Stomach (tissue), 9 donors: ENCODE measurements around the gene CFAP52. TPM values are rescaled to one million over a fixed set of nuclear protein-coding genes. Genes with fewer than 3 reads are reported as not detected.

Experiments
- DNase-seq, 2 donors: peaks; one replicate each; pipeline versions ENCODE4 v3.0.0 to v3.0.0-alpha.2; 2013 to 2019
- H3K27ac ChIP-seq, 5 donors: fragments of 200-600 bp in 4 of 5; sonication (generic) in 4 of 5; one replicate each; pipeline ENCODE4 v1.5.1; 2013 to 2019; ENCODE audit warnings: mild to moderate bottlenecking in 1 of 5, moderate library complexity in 1 of 5
- H3K27me3 ChIP-seq, 3 donors: fragments of 200-600 bp; sonication (generic); one replicate each; pipeline ENCODE4 v1.5.1; 2017 to 2019; ENCODE audit warnings: mixed run types in 1 of 3
- H3K36me3 ChIP-seq, 4 donors: fragments of 200-600 bp; sonication (generic); 1 replicate in 3 of 4; 2 replicates in 1 of 4; pipeline ENCODE4 v1.5.1; 2016 to 2019
- H3K4me1 ChIP-seq, 4 donors: fragments of 200-600 bp; sonication (generic); one replicate each; pipeline ENCODE4 v1.5.1; 2016 to 2019
- H3K4me3 ChIP-seq, 4 donors: fragments of 200-600 bp; sonication (generic) in 3 of 4; one replicate each; pipeline ENCODE4 v1.5.1; 2016 to 2019; ENCODE audit warnings: mild to moderate bottlenecking in 1 of 4
- H3K9me3 ChIP-seq, 4 donors: fragments of 200-600 bp; sonication (generic); one replicate each; pipeline ENCODE4 v1.5.1; 2016 to 2019
- EP300 ChIP-seq: sonication (generic); formaldehyde crosslinking; IDR thresholded peaks from one replicate; pipeline ENCODE4 v1.6.1; 2017; ENCODE audit warnings: antibody characterized with exemption
- POLR2A ChIP-seq, 4 donors: fragments of 450-650 bp; IDR thresholded peaks; one replicate each; pipeline ENCODE4 v1.6.1; 2016; ENCODE audit warnings: antibody characterized with exemption in 4 of 4, control low read depth in 2 of 4, mild to moderate bottlenecking in 1 of 4, moderate library complexity in 1 of 4
- POLR2AphosphoS5 ChIP-seq, 3 donors: sonication (generic); formaldehyde crosslinking; IDR thresholded peaks; one replicate each; pipeline ENCODE4 v1.6.1; 2016; ENCODE audit warnings: antibody characterized with exemption in 3 of 3
- WGBS, 5 donors: extraction: QIAGEN DNeasy Blood & Tissue Kit in 3 of 5; methylation state at CpG; one replicate each; pipeline versions ENCODE4 v1.1.5 to v1.1.7; 2013 to 2018; 5-methylcytosine and 5-hydroxymethylcytosine counted together
- intact Hi-C: fragments of 100-400 bp; cut with DNase I; formaldehyde crosslinking; loops from one replicate; pipeline ENCODE4 v1.15.1; 2023; ENCODE audit warnings: low total_unique reads
- polyA plus RNA-seq, 3 donors: library from polyadenylated mRNA; stranded (reverse); fragments of 200-250 nt; gene quantifications; one replicate each; pipeline ENCODE4 v1.2.3, GENCODE V29; 2013
- total RNA-seq, 5 donors: library from RNA; depleted of rRNA; stranded (reverse); fragments of >200 nt; gene quantifications; one replicate each; pipeline versions ENCODE4 v1.1.0 to v1.2.3, GENCODE V29; 2014 to 2016
- TF ChIP-seq, protein P1 (sequence below), 7 experiments: fragments of 450-650 bp in 4 of 7; fragments of 200-600 bp in 3 of 7; sonication (generic) in 3 of 7; IDR thresholded peaks; one replicate each; pipeline ENCODE4 v1.5.1; 2016 to 2019; ENCODE audit warnings: antibody characterized with exemption in 7 of 7, control low read depth in 2 of 7, mild to moderate bottlenecking in 1 of 7
- donor health status: healthy with polysubstance abuse.
- donor health status: Bipolar disorder and iron deficiency.
- donor health status: healthy.

The CFAP52 gene
- total and polyA plus RNA-seq, 8 donors: not detected

DNA sequence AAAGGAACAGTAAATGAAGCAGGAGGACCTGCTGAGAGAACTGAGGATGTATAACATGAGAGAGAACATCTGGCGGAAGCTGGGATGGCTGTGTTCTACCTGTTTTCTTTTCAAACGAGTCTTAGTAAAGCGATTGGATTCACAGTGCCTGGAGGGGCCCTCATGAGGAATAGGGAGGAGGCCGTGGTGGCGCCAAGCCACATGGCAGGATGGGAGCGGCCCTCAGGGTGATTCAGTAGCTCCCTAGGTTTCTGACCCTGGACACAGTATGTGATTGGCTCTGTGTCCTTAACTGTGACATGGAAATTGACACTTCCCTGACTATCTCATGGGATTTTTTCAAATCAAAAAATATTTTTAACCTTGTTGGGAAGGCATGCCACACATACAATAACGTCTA is 101.0 kb downstream of the CFAP52 start:
- Histone ChIP-seq H3K36me3 (peaks cover 0 to 6% (median 3%) of the 10 kb centered on the region in 4 donors), H3K4me1 (no peaks in the 10 kb centered on the region), H3K9me3 (peaks cover 0 to 15% (median 9%) of the 10 kb centered on the region in 4 donors), H3K27ac (no peak overlapping the region), H3K27me3 (no peaks in the 10 kb centered on the region), H3K4me3 (no peak overlapping the region)
- WGBS, 5 donors: 81 to 86% (median 84%) methylated on average over 7 of the region's 7 CpGs
- TF ChIP-seq, protein P1, sequence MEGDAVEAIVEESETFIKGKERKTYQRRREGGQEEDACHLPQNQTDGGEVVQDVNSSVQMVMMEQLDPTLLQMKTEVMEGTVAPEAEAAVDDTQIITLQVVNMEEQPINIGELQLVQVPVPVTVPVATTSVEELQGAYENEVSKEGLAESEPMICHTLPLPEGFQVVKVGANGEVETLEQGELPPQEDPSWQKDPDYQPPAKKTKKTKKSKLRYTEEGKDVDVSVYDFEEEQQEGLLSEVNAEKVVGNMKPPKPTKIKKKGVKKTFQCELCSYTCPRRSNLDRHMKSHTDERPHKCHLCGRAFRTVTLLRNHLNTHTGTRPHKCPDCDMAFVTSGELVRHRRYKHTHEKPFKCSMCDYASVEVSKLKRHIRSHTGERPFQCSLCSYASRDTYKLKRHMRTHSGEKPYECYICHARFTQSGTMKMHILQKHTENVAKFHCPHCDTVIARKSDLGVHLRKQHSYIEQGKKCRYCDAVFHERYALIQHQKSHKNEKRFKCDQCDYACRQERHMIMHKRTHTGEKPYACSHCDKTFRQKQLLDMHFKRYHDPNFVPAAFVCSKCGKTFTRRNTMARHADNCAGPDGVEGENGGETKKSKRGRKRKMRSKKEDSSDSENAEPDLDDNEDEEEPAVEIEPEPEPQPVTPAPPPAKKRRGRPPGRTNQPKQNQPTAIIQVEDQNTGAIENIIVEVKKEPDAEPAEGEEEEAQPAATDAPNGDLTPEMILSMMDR (IDR thresholded peaks at IDR 0.05): no peak
- no peak for TF ChIP-seq POLR2AphosphoS5 (IDR thresholded peaks at IDR 0.05)
- no peak for TF ChIP-seq POLR2A (IDR thresholded peaks at IDR 0.05)
- no peak for TF ChIP-seq EP300
- DNase-seq: no peak
- intact Hi-C loops: no loop called here

DNA sequence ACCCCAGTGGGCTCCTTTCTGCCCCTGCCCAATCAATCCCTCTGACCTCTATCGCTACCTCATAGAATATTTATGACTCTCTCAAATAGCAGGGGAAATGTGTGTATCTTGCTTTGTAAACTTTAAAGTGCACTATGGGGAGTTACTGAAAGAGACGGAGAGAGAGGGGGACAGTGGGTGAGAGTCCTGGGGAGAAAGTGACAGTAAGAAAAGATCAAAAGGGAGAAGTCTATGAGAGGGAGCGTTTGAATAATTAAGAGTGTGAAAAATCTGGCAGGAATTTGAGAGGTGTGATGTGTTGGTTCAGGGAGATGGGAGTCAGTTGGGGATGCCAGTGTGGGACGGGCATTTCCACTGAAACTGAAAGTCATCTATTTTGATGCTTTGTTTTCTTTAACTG is 101.5 kb downstream of the CFAP52 start:
- Histone ChIP-seq H3K9me3 (peaks cover 0 to 15% (median 9%) of the 10 kb centered on the region in 4 donors), H3K4me3 (no peak overlapping the region), H3K27me3 (no peaks in the 10 kb centered on the region), H3K27ac (no peak overlapping the region), H3K36me3 (peaks cover 0 to 10% (median 3%) of the 10 kb centered on the region in 4 donors), H3K4me1 (no peaks in the 10 kb centered on the region)
- TF ChIP-seq POLR2AphosphoS5 (IDR thresholded peaks at IDR 0.05) (no peak), EP300 (no peak), POLR2A (IDR thresholded peaks at IDR 0.05) (no peak)
- TF ChIP-seq, protein P1 (IDR thresholded peaks at IDR 0.05): no peak
- DNase-seq: no peak
- WGBS, 5 donors: 78 to 85% (median 80%) methylated on average over 4 of the region's 4 CpGs
- intact Hi-C loops: no loop called here

DNA sequence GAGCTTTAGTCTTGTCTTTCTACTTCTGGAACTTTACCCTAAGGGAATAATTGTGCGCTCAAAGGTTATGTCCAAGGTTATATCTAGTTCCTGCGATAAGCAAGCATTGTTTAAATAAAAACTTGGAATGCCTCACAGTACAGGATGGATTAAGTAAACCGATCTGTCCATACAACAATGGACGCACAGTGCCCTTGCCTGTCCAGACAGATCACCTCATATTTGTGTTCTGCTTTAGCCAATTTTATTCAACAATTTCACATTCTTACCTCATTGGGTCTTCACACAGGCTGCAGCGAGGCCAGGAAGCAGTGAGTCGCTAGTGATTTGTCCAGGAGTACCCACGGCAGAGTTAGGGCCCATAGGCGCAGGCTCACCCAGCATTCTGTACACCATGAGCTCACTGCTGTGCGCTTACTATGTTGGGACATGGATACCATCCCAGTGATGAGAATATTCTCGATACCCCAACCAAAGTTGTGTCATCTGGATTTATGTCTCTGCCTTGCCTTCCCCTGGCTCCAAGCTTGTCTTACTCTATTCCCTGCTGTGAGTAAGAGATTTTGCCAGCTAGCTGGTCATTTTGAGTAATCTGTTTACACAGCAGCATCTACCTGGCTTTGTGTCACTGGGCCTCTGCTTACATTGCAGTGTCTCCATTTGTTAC is 108.6 kb downstream of the CFAP52 start:
- H3K4me3 ChIP-seq: no peak overlapping the region
- H3K27me3 ChIP-seq: no peaks in the 10 kb centered on the region
- H3K4me1 ChIP-seq: no peaks in the 10 kb centered on the region
- intact Hi-C loops: no loop called here
- peaks cover 0 to 6% (median 5%) of the 10 kb centered on the region in 4 donors for H3K9me3 ChIP-seq
- H3K36me3 ChIP-seq: peaks cover 0 to 17% (median 7%) of the 10 kb centered on the region in 4 donors
- H3K27ac ChIP-seq: no peak overlapping the region
- no peak for TF ChIP-seq EP300
- no peak for TF ChIP-seq POLR2A (IDR thresholded peaks at IDR 0.05)
- no peak for TF ChIP-seq POLR2AphosphoS5 (IDR thresholded peaks at IDR 0.05)
- TF ChIP-seq, protein P1 (IDR thresholded peaks at IDR 0.05): no peak
- WGBS, 5 donors: 47 to 61% (median 53%) methylated on average over 10 of the region's 10 CpGs
- DNase-seq: no peak

Other genes with a start within 250 kb of the CFAP52 start
- gene STX8, start 822 bp upstream of the CFAP52 start, total RNA-seq: 100 to 1,000 TPM in 1 of 5 donors, 10 to 100 TPM in 4; 21.6 to 559 (median 80.5) TPM
- 10 to 100 TPM; 58.7 to 97.6 (median 69.4) TPM for gene STX8, start 822 bp upstream of the CFAP52 start, polyA plus RNA-seq
- gene USP43, start 68.9 kb downstream of the CFAP52 start, total RNA-seq: 10 to 100 TPM in 3 of 5 donors, 1 to 10 TPM in 2; 1.3 to 55.4 (median 10.3) TPM
- gene USP43, start 68.9 kb downstream of the CFAP52 start, polyA plus RNA-seq: 1 to 10 TPM; 1.5 to 3.8 (median 1.5) TPM
- not detected for gene DHRS7C, start 214.9 kb downstream of the CFAP52 start, total RNA-seq
- gene DHRS7C, start 214.9 kb downstream of the CFAP52 start, polyA plus RNA-seq: not detected
- gene GSG1L2, start 245.4 kb downstream of the CFAP52 start, total RNA-seq: not detected
- gene GSG1L2, start 245.4 kb downstream of the CFAP52 start, polyA plus RNA-seq: not detected
- 10 to 100 TPM in 1 of 5 donors, 1 to 10 TPM in 4; 1.2 to 15.4 (median 5.1) TPM for gene GLP2R, start 249.3 kb downstream of the CFAP52 start, total RNA-seq
- 1 to 10 TPM in 2 of 3 donors, under 1 TPM in 1; 0.40 to 9.8 (median 6.4) TPM for gene GLP2R, start 249.3 kb downstream of the CFAP52 start, polyA plus RNA-seq